OCI-LY1 (cell line): Measurements from ENCODE around the gene OR52M1.

ENCODE experiments used
- CTCF ChIP-seq: fragments of 200-600 bp; sonication (generic), shearing (Covaris generic); IDR thresholded peaks from 2 replicates; pipeline ENCODE4 v1.5.1; 2017; ENCODE audit warnings: mild to moderate bottlenecking, antibody characterized with exemption, low read length, moderate library complexity, mixed read lengths
- EZH2 ChIP-seq: fragments of 200-600 bp; sonication (generic), shearing (Covaris generic); IDR thresholded peaks from 2 replicates; pipeline ENCODE4 v1.8.0; 2017; ENCODE audit warnings: borderline replicate concordance, mixed run types, mild to moderate bottlenecking, antibody characterized with exemption, low read length, moderate library complexity, mixed read lengths

DNA sequence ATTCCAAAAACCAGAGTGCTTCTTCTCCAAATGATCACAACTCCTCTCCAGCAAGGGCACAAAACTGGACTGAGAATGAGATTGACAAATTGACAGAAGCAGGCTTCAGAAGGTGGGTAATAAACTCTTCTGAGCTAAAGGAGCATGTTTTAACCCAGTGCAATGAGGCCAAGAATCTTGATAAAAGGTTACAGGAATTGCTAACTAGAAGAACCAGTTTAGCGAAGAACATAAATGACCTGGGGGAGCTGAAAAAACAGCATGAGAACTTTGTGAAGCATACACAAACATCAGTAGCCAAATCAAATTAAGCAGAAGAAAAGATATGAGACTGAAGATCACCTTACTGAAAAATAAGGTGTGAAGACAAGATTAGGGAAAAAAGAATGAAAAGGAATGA lies 15.5 kb downstream of the OR52M1 start:
- TF ChIP-seq CTCF (no peak), EZH2 (no peak)
